GM19193 (cell line): ENCODE data around the gene SELENBP1.

ENCODE experiments used
- POLR2A ChIP-seq: IDR thresholded peaks from 4 replicates; pipeline ENCODE4 v1.6.1; 2011; ENCODE audit not compliant: insufficient read depth, insufficient read length; ENCODE audit errors: extremely low read depth

SELENBP1 gene

GRCh38 chr1:151372058-151372934 lies at the start of gene SELENBP1:
Gene SELENBP1, minus strand, starts transcription at chr1:151372705. Its CDS starts 64 bp downstream, at chr1:151372641.
- no peak for TF ChIP-seq POLR2A

- no peak for TF ChIP-seq POLR2A
Measured at GRCh38 chr1:151419819-151420218, 47.3 kb upstream of the SELENBP1 start.

GRCh38 chr1:151418081-151418480 lies 45.6 kb upstream of the SELENBP1 start:
- no peak for TF ChIP-seq POLR2A

GRCh38 chr1:151416231-151416630 lies 43.7 kb upstream of the SELENBP1 start:
- TF ChIP-seq POLR2A, result no peak

- TF ChIP-seq POLR2A, result no peak
Measured at GRCh38 chr1:151411884-151412283, 39.4 kb upstream of the SELENBP1 start.

- no peak for TF ChIP-seq POLR2A
Measured at GRCh38 chr1:151408891-151409290, 36.4 kb upstream of the SELENBP1 start.

- no peak for TF ChIP-seq POLR2A
Measured at GRCh38 chr1:151407304-151407703, 34.8 kb upstream of the SELENBP1 start.

- no peak for TF ChIP-seq POLR2A
Measured at GRCh38 chr1:151406176-151406575, 33.7 kb upstream of the SELENBP1 start.

GRCh38 chr1:151405187-151405951 lies 32.9 kb upstream of the SELENBP1 start:
- TF ChIP-seq POLR2A, result no peak

- TF ChIP-seq POLR2A, result no peak
Measured at GRCh38 chr1:151403612-151404011, 31.1 kb upstream of the SELENBP1 start.

- no peak for TF ChIP-seq POLR2A
Measured at GRCh38 chr1:151402764-151403163, 30.3 kb upstream of the SELENBP1 start.

- no peak for TF ChIP-seq POLR2A
Measured at GRCh38 chr1:151401860-151402259, 29.4 kb upstream of the SELENBP1 start.

GRCh38 chr1:151401125-151401788 lies 28.8 kb upstream of the SELENBP1 start:
- no peak for TF ChIP-seq POLR2A

- peak; percentile 79 for TF ChIP-seq POLR2A
Measured at GRCh38 chr1:151399324-151400171, 27.0 kb upstream of the SELENBP1 start, which contains the start of gene PSMB4. Gene PSMB4, plus strand, starts transcription at chr1:151399573. Its CDS starts 15 bp downstream, at chr1:151399588.
